ENCODE data around the gene PDLIM4.

DNA sequence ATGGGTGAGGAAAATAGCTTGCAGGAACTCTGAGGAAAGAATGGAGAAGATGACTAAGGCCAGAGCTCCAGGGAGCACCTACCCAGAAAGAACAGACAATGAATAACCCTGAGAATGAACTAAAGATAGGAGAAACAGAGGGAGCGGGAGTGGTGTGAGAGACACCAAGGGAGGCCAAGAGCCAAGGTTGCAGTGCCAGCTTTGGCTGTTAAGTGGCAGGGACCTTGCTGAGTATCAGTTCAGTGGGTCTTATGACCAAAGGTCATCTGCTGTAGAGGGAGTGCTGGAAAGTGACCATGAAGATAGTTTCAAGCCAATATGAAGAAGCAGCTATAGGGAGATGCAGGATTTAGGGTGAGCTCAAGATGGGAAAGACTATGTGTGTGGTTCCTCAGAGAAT is 46.6 kb upstream of the PDLIM4 start:
- TF ChIP-seq, protein P1, sequence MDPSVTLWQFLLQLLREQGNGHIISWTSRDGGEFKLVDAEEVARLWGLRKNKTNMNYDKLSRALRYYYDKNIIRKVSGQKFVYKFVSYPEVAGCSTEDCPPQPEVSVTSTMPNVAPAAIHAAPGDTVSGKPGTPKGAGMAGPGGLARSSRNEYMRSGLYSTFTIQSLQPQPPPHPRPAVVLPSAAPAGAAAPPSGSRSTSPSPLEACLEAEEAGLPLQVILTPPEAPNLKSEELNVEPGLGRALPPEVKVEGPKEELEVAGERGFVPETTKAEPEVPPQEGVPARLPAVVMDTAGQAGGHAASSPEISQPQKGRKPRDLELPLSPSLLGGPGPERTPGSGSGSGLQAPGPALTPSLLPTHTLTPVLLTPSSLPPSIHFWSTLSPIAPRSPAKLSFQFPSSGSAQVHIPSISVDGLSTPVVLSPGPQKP (IDR thresholded peaks at IDR 0.05; ENCODE audit: low read depth, low read length), result no peak
- no peak for TF ChIP-seq POLR2A (IDR thresholded peaks at IDR 0.05; ENCODE audit: low read length)
- TF ChIP-seq JUNB (IDR thresholded peaks at IDR 0.05), result no peak
- TF ChIP-seq, protein P2, sequence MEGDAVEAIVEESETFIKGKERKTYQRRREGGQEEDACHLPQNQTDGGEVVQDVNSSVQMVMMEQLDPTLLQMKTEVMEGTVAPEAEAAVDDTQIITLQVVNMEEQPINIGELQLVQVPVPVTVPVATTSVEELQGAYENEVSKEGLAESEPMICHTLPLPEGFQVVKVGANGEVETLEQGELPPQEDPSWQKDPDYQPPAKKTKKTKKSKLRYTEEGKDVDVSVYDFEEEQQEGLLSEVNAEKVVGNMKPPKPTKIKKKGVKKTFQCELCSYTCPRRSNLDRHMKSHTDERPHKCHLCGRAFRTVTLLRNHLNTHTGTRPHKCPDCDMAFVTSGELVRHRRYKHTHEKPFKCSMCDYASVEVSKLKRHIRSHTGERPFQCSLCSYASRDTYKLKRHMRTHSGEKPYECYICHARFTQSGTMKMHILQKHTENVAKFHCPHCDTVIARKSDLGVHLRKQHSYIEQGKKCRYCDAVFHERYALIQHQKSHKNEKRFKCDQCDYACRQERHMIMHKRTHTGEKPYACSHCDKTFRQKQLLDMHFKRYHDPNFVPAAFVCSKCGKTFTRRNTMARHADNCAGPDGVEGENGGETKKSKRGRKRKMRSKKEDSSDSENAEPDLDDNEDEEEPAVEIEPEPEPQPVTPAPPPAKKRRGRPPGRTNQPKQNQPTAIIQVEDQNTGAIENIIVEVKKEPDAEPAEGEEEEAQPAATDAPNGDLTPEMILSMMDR (IDR thresholded peaks at IDR 0.05), result no peak
- no peak for TF ChIP-seq RNF2 (IDR thresholded peaks at IDR 0.05; ENCODE audit: borderline replicate concordance, low read depth)
- TF ChIP-seq, protein P3, sequence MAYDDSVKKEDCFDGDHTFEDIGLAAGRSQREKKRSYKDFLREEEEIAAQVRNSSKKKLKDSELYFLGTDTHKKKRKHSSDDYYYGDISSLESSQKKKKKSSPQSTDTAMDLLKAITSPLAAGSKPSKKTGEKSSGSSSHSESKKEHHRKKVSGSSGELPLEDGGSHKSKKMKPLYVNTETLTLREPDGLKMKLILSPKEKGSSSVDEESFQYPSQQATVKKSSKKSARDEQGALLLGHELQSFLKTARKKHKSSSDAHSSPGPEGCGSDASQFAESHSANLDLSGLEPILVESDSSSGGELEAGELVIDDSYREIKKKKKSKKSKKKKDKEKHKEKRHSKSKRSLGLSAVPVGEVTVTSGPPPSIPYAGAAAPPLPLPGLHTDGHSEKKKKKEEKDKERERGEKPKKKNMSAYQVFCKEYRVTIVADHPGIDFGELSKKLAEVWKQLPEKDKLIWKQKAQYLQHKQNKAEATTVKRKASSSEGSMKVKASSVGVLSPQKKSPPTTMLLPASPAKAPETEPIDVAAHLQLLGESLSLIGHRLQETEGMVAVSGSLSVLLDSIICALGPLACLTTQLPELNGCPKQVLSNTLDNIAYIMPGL (CRISPR knock-in tag; IDR thresholded peaks at IDR 0.05; ENCODE audit: borderline replicate concordance), result no peak
- no peak for TF ChIP-seq EP300 (IDR thresholded peaks at IDR 0.05)
- no peak for TF ChIP-seq NR3C1 (IDR thresholded peaks at IDR 0.05)

Measured in A549 (cell line).